ENCODE data around the gene CLSTN2.

Gene CLSTN2

DNA sequence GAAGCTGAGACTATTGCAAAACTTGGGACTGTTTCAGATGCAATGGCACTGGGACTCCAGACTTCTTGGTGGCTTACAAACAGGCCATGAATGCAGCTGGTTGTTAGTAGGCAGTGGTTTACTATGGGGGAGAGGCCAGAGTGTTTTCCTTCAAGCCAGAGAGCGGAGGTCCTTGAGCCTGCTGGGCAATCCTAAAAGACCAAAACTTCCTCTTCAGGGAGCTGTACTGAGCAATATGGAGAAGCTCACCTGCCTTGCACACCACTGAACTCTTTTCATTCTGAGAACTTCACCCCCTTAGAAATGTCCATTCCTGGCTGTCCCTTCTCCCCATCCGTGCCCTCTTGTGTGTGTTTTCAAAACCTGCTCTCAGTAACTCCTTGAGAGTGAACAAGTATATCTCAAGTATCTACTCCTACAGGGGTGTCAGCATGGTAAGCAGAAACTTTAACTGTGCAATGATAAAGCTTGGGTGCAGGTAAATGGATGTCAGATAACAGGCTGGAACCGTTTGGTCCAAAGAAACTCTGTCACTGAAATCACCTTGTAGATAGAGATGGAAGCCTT is 213.9 kb downstream of the CLSTN2 start:
- H3K4me3 ChIP-seq (ENCODE audit: low read depth, low read length), result no peak overlapping the region
- no peak for DNase-seq (ENCODE audit: low read depth, low spot score)
- TF ChIP-seq, protein P1, sequence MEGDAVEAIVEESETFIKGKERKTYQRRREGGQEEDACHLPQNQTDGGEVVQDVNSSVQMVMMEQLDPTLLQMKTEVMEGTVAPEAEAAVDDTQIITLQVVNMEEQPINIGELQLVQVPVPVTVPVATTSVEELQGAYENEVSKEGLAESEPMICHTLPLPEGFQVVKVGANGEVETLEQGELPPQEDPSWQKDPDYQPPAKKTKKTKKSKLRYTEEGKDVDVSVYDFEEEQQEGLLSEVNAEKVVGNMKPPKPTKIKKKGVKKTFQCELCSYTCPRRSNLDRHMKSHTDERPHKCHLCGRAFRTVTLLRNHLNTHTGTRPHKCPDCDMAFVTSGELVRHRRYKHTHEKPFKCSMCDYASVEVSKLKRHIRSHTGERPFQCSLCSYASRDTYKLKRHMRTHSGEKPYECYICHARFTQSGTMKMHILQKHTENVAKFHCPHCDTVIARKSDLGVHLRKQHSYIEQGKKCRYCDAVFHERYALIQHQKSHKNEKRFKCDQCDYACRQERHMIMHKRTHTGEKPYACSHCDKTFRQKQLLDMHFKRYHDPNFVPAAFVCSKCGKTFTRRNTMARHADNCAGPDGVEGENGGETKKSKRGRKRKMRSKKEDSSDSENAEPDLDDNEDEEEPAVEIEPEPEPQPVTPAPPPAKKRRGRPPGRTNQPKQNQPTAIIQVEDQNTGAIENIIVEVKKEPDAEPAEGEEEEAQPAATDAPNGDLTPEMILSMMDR (IDR thresholded peaks at IDR 0.05; ENCODE audit: low read depth, low read length), result no peak
- in situ Hi-C loops (cut with HindIII; ENCODE audit: low sequenced_read_pairs), result no loop called here

DNA sequence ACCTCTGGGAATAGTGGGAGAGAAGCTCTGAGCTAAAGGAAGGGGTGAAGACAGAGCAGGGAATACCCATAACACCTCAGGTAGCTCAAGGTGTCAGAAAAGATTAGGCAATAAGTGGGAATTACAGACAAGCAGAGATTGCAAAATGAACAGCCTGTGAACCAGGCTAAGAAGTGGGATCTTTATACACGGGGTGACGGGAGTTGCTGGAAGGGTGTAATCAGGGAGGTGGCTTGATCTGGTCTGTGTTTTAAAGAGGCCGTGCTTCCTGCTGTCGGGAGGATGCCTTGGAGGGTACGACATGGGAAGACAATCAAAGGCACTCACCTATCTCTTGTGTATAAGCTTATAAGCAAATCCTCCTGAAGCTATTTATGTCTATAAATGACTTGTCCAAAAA is 216.3 kb downstream of the CLSTN2 start:
- in situ Hi-C loops (cut with HindIII; ENCODE audit: low sequenced_read_pairs), result no loop called here
- DNase-seq (ENCODE audit: low read depth, low spot score), result no peak
- TF ChIP-seq, protein P1 (IDR thresholded peaks at IDR 0.05; ENCODE audit: low read depth, low read length), result no peak
- H3K4me3 ChIP-seq (ENCODE audit: low read depth, low read length), result no peak overlapping the region

DNA sequence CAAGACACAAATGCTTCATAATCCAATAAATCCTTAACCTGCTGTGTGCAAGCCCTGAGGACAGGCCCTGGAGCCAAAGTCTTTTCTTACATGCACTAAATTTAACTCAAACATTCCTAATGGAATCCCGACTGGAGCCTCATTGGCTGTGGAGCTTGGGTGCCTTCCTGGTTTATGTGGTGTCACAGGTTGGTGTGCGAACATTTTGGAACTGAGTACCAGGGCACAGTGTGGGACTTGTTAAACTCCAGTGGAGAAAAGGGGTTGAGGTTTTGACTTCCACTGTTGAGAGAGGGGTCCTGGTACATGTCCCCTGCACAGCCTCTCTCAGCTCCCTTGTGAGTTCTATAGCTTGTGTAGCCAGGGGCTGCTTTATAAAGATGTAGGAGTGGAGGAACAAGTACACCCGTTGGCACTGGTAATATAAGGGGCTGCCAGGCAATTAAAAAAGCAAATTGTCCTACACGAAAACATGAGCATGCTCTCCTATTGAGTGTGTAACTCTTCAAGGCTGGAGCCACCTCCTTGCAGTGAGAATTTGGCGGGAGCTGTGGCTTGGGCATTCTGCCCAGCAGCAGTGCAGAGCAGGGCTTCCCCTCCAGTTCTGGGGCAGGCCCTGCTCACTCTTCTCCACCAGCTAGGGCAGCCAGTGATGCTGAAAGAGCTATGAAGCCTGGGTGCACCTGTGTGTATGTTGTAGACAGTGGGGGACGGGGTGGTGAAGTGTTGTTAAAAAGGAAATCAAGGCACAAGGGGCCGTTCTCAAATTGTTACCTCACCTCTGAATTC is 218.1 kb downstream of the CLSTN2 start:
- in situ Hi-C loops (cut with HindIII; ENCODE audit: low sequenced_read_pairs), result no loop called here
- TF ChIP-seq, protein P1 (IDR thresholded peaks at IDR 0.05; ENCODE audit: low read depth, low read length), result no peak
- no peak overlapping the region for H3K4me3 ChIP-seq (ENCODE audit: low read depth, low read length)
- DNase-seq (ENCODE audit: low read depth, low spot score), result no peak

DNA sequence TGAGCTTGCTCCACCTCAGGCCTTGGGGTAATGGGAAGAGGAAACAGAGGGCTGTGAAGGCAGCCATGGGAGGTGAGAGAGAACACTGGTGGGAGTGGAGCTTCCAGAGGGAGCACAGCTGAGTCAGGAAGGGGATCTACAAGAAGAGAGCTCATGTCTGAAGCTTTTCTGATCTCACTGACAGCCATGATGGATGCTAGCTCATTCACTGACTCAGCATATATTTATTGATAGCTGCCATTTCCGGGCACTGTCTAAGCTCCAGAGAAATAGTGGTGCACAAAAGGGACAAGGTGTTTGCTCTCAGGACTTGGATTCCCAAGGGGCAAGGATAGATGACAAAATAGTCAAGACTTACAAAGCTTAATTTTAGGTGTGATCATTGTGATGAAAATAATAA is 218.8 kb downstream of the CLSTN2 start:
- TF ChIP-seq, protein P1 (IDR thresholded peaks at IDR 0.05; ENCODE audit: low read depth, low read length), result no peak
- no peak overlapping the region for H3K4me3 ChIP-seq (ENCODE audit: low read depth, low read length)
- DNase-seq (ENCODE audit: low read depth, low spot score), result no peak
- in situ Hi-C loops (cut with HindIII; ENCODE audit: low sequenced_read_pairs), result no loop called here

DNA sequence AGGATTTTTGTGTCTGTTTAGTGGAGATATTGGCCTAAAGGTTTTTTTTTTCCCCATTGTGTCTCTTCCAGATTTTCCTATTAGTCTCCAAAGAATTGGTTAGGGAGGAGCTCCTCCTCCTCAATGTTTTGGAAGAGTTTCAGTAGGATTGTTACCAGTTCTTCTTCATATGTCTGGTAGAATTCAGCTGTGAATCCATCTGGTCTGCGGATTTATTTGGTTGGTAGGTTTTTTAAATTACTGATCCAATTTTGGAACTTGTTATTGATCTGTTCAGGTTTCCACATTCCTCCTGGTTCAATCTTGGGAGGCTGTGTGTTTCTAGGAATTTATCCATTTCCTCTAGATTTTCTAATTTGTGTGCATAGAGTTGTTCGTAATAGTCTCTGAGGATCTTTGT is 222.2 kb downstream of the CLSTN2 start:
- TF ChIP-seq, protein P1 (IDR thresholded peaks at IDR 0.05; ENCODE audit: low read depth, low read length), result no peak
- no peak for DNase-seq (ENCODE audit: low read depth, low spot score)
- in situ Hi-C loops (cut with HindIII; ENCODE audit: low sequenced_read_pairs), result no loop called here
- H3K4me3 ChIP-seq (ENCODE audit: low read depth, low read length), result no peak overlapping the region

DNA sequence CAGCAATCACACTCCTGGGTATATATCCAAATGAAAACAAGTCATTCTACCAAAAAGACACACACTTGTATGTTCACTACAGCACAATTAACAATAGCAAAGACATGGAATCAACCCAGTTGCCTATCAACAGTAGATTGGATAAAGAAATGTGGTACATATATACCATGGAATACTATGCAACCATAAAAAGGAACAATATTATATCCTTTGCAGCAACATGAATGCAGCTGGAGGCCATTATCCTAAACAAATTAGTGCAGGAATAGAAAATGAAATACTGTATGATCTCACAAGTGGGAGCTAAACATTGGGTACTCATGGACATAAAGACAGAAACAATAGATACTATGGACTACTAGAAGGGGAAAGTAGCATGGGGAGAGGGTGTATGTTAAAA is 224.7 kb downstream of the CLSTN2 start:
- in situ Hi-C loops (cut with HindIII; ENCODE audit: low sequenced_read_pairs), result no loop called here
- DNase-seq (ENCODE audit: low read depth, low spot score), result no peak
- H3K4me3 ChIP-seq (ENCODE audit: low read depth, low read length), result no peak overlapping the region
- TF ChIP-seq, protein P1 (IDR thresholded peaks at IDR 0.05; ENCODE audit: low read depth, low read length), result no peak

Measured in astrocyte of the spinal cord (primary cell).